HepG2 (cell line): Measurements from ENCODE around the gene DRC7. TPM values are rescaled to one million over a fixed set of nuclear protein-coding genes. Genes with fewer than 3 reads are reported as not detected.
A peak's percentile ranks its signal among the peaks of the same experiment; 100 is the strongest.

ENCODE experiments used
- CAMTA2 ChIP-seq: sonication (generic); formaldehyde crosslinking; IDR thresholded peaks from 2 replicates; pipeline ENCODE4 v1.4.0; 2020; ENCODE audit warnings: mild to moderate bottlenecking, missing genetic modification reagents, borderline replicate concordance
- ELF4 ChIP-seq: sonication (generic); formaldehyde crosslinking; IDR thresholded peaks from 2 replicates; pipeline ENCODE4 v1.5.0; 2020; ENCODE audit warnings: missing genetic modification reagents, mild to moderate bottlenecking, moderate library complexity, borderline replicate concordance
- FOSL2 ChIP-seq: sonication (generic); formaldehyde crosslinking; IDR thresholded peaks from 2 replicates; pipeline ENCODE4 v1.4.0; 2020; ENCODE audit warnings: missing genetic modification reagents
- HCFC1 ChIP-seq: fragments of 150-350 bp; IDR thresholded peaks from 2 replicates; pipeline ENCODE4 v1.6.1; 2014; ENCODE audit warnings: low read depth, low read length
- HNF4G ChIP-seq, 2 experiments: sonication (generic) in 1 of 2; formaldehyde crosslinking in 1 of 2; IDR thresholded peaks; 2 replicates each; pipeline versions ENCODE4 v1.4.0 to v1.6.1; 2011 to 2020; ENCODE audit warnings: borderline replicate concordance in 2 of 2, low read depth in 2 of 2, mild to moderate bottlenecking in 2 of 2, low read length in 1 of 2, missing genetic modification reagents in 1 of 2, moderate library complexity in 1 of 2
- JUNB ChIP-seq: sonication (generic); formaldehyde crosslinking; IDR thresholded peaks from 2 replicates; pipeline ENCODE4 v1.8.0; 2022; ENCODE audit warnings: missing genetic modification reagents, mild to moderate bottlenecking, borderline replicate concordance
- NAIF1 ChIP-seq: sonication (generic); formaldehyde crosslinking; IDR thresholded peaks from 2 replicates; pipeline ENCODE4 v1.5.0; 2020; ENCODE audit warnings: mild to moderate bottlenecking, missing genetic modification reagents, borderline replicate concordance
- SRY ChIP-seq: sonication (generic); formaldehyde crosslinking; IDR thresholded peaks from 2 replicates; pipeline ENCODE4 v1.8.0; 2022; ENCODE audit warnings: mild to moderate bottlenecking, missing genetic modification reagents
- TAF1 ChIP-seq: sonication (generic); formaldehyde crosslinking; IDR thresholded peaks from 2 replicates; pipeline ENCODE4 v1.4.0; 2020; ENCODE audit warnings: missing genetic modification reagents
- ZNF207 ChIP-seq: fragments of 450-650 bp; IDR thresholded peaks from 2 replicates; pipeline ENCODE4 v1.6.1; 2016; ENCODE audit warnings: antibody characterized with exemption, borderline replicate concordance
- ZNF224 ChIP-seq: sonication (generic); formaldehyde crosslinking; IDR thresholded peaks from 2 replicates; pipeline ENCODE4 v1.5.0; 2020; ENCODE audit warnings: mild to moderate bottlenecking, missing genetic modification reagents
- ZNF292 ChIP-seq: sonication (generic); formaldehyde crosslinking; IDR thresholded peaks from 2 replicates; pipeline ENCODE4 v1.8.1; 2022; ENCODE audit warnings: mild to moderate bottlenecking, low read depth, missing genetic modification reagents, borderline replicate concordance
- ZNF33B ChIP-seq: sonication (generic); formaldehyde crosslinking; IDR thresholded peaks from 2 replicates; pipeline ENCODE4 v1.5.1; 2020; ENCODE audit warnings: mild to moderate bottlenecking, missing genetic modification reagents
- ZNF430 ChIP-seq: sonication (generic); formaldehyde crosslinking; IDR thresholded peaks from 2 replicates; pipeline ENCODE4 v1.9.0; 2021; ENCODE audit warnings: mild to moderate bottlenecking, missing genetic modification reagents
- ZNF446 ChIP-seq: sonication (generic); formaldehyde crosslinking; IDR thresholded peaks from 2 replicates; pipeline ENCODE4 v1.5.0; 2020; ENCODE audit warnings: mild to moderate bottlenecking, missing genetic modification reagents
- ZNF652 ChIP-seq: IDR thresholded peaks from 2 replicates; pipeline ENCODE4 v1.6.1; 2016; ENCODE audit warnings: low read depth, borderline replicate concordance
- polyA plus RNA-seq, 8 experiments: library from polyadenylated mRNA; depleted of rRNA in 3 of 8; stranded (reverse) in 7 of 8; unstranded in 1 of 8; fragments of >200 nt; fragmentation: Illumina TruSeq in 4 of 8; extraction: Trizol in 4 of 8; gene quantifications; 2 replicates each; pipeline versions ENCODE4 v1.2.1 to v1.2.3, GENCODE V29; 2011 to 2016; ENCODE audit warnings: low read depth in 4 of 8, missing spikeins in 1 of 8, mixed read lengths in 1 of 8; ENCODE audit not compliant: insufficient read depth in 1 of 8
- total RNA-seq, 5 experiments: library from RNA; depleted of rRNA; stranded (reverse); fragments of >200 nt; fragmentation: Illumina TruSeq; extraction: Trizol; gene quantifications; 2 replicates each; pipeline ENCODE4 v1.2.3, GENCODE V29; 2016; ENCODE audit warnings: low read depth in 1 of 5
- TF ChIP-seq, protein P1 (sequence below): sonication (generic); formaldehyde crosslinking; IDR thresholded peaks from 2 replicates; pipeline ENCODE4 v1.4.0; 2020; ENCODE audit warnings: mild to moderate bottlenecking, missing genetic modification reagents
- TF ChIP-seq, protein P2 (sequence below): IDR thresholded peaks from 2 replicates; pipeline ENCODE4 v1.6.1; 2018; ENCODE audit warnings: missing genetic modification reagents, mild to moderate bottlenecking, missing compliant biosample characterization
- TF ChIP-seq, protein P3 (sequence below): IDR thresholded peaks from 2 replicates; pipeline ENCODE4 v1.6.1; 2016
- TF ChIP-seq, protein P4 (sequence below): sonication (generic); formaldehyde crosslinking; IDR thresholded peaks from 2 replicates; pipeline ENCODE4 v1.5.0; 2020; ENCODE audit warnings: mild to moderate bottlenecking, missing genetic modification reagents
- TF ChIP-seq, protein P5 (sequence below): sonication (generic); formaldehyde crosslinking; IDR thresholded peaks from 2 replicates; pipeline ENCODE4 v1.8.1; 2023; ENCODE audit warnings: mild to moderate bottlenecking, missing genetic modification reagents, borderline replicate concordance
- TF ChIP-seq, protein P6 (sequence below): sonication (generic); formaldehyde crosslinking; IDR thresholded peaks from 2 replicates; pipeline ENCODE4 v1.4.0; 2020; ENCODE audit warnings: missing genetic modification reagents, borderline replicate concordance

The DRC7 gene
- total and polyA plus RNA-seq, 2 of the 13 experiments (the other 11 are each of a cell fraction or from before 2014, with no cell fraction given), result 2.7 to 3.4 TPM

DNA sequence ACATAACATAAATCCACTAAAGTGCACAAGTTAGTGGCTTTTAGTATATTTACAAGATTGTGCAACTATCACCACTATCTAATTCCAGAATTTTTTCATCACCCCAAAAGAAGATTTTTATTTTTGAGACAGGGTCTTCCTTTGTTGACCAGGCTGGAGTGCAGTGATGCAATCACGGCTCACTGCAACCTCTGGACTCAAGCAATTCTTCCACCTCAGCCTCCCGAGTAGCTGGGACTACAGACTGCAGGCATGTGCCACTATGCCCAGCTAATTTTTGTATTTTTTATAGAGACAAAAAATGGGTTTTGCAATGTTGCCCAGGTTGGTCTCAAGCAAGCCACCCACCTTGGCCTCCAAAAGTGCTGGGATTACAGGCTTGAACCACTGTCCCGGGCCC lies 15.1 kb downstream of the DRC7 start (continued):
- TF ChIP-seq HNF4G (IDR thresholded peaks at IDR 0.05; ENCODE audit: borderline replicate concordance, low read depth, low read length) (peak; percentile 94), HNF4G (CRISPR knock-in tag; IDR thresholded peaks at IDR 0.05; ENCODE audit: borderline replicate concordance, low read depth) (no peak), ZNF430 (CRISPR knock-in tag) (no peak), ZNF224 (CRISPR knock-in tag) (no peak), ZNF652 (CRISPR knock-in tag) (no peak), ZNF33B (CRISPR knock-in tag) (no peak), JUNB (no peak), ZNF446 (CRISPR knock-in tag) (no peak), CAMTA2 (CRISPR knock-in tag) (no peak), ELF4 (CRISPR knock-in tag) (no peak), ZNF292 (CRISPR knock-in tag) (peak; percentile 87), ZNF207 (no peak), HCFC1 (no peak), SRY (no peak), TAF1 (no peak), NAIF1 (no peak), FOSL2 (CRISPR knock-in tag) (peak; percentile 58)
- TF ChIP-seq, protein P1, sequence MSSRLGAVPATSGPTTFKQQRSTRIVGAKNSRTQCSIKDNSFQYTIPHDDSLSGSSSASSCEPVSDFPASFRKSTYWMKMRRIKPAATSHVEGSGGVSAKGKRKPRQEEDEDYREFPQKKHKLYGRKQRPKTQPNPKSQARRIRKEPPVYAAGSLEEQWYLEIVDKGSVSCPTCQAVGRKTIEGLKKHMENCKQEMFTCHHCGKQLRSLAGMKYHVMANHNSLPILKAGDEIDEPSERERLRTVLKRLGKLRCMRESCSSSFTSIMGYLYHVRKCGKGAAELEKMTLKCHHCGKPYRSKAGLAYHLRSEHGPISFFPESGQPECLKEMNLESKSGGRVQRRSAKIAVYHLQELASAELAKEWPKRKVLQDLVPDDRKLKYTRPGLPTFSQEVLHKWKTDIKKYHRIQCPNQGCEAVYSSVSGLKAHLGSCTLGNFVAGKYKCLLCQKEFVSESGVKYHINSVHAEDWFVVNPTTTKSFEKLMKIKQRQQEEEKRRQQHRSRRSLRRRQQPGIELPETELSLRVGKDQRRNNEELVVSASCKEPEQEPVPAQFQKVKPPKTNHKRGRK (CRISPR knock-in tag), result no peak
- TF ChIP-seq, protein P2, sequence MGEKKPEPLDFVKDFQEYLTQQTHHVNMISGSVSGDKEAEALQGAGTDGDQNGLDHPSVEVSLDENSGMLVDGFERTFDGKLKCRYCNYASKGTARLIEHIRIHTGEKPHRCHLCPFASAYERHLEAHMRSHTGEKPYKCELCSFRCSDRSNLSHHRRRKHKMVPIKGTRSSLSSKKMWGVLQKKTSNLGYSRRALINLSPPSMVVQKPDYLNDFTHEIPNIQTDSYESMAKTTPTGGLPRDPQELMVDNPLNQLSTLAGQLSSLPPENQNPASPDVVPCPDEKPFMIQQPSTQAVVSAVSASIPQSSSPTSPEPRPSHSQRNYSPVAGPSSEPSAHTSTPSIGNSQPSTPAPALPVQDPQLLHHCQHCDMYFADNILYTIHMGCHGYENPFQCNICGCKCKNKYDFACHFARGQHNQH (CRISPR knock-in tag), result 0 out of 2 replicates have a peak, but pooled peaks have one; percentile 47
- TF ChIP-seq, protein P3, sequence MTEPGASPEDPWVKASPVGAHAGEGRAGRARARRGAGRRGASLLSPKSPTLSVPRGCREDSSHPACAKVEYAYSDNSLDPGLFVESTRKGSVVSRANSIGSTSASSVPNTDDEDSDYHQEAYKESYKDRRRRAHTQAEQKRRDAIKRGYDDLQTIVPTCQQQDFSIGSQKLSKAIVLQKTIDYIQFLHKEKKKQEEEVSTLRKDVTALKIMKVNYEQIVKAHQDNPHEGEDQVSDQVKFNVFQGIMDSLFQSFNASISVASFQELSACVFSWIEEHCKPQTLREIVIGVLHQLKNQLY, result no peak
- TF ChIP-seq, protein P4, sequence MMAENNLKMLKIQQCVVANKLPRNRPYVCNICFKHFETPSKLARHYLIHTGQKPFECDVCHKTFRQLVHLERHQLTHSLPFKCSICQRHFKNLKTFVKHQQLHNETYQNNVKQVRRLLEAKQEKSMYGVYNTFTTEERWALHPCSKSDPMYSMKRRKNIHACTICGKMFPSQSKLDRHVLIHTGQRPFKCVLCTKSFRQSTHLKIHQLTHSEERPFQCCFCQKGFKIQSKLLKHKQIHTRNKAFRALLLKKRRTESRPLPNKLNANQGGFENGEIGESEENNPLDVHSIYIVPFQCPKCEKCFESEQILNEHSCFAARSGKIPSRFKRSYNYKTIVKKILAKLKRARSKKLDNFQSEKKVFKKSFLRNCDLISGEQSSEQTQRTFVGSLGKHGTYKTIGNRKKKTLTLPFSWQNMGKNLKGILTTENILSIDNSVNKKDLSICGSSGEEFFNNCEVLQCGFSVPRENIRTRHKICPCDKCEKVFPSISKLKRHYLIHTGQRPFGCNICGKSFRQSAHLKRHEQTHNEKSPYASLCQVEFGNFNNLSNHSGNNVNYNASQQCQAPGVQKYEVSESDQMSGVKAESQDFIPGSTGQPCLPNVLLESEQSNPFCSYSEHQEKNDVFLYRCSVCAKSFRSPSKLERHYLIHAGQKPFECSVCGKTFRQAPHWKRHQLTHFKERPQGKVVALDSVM (CRISPR knock-in tag), result peak; percentile 50; the same call in 1 of the 2 replicates
- TF ChIP-seq, protein P5, sequence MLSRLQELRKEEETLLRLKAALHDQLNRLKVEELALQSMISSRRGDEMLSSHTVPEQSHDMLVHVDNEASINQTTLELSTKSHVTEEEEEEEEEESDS (CRISPR knock-in tag), result no peak
- TF ChIP-seq, protein P6, sequence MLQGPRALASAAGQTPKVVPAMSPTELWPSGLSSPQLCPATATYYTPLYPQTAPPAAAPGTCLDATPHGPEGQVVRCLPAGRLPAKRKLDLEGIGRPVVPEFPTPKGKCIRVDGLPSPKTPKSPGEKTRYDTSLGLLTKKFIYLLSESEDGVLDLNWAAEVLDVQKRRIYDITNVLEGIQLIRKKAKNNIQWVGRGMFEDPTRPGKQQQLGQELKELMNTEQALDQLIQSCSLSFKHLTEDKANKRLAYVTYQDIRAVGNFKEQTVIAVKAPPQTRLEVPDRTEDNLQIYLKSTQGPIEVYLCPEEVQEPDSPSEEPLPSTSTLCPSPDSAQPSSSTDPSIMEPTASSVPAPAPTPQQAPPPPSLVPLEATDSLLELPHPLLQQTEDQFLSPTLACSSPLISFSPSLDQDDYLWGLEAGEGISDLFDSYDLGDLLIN (CRISPR knock-in tag), result no peak
